Ramos (cell line): ENCODE data around the gene POLD2.

Experiments
- in situ Hi-C: fragments of 300-500 bp; cut with MboI; formaldehyde crosslinking; loops from one replicate; pipeline ENCODE4 v1.14.3; 2022; ENCODE audit warnings: low sequenced_read_pairs; ENCODE audit not compliant: unreplicated experiment

The POLD2 gene

GRCh38 chr7:44085546-44085945, 37.8 kb downstream of the POLD2 start:
- in situ Hi-C loops = loop anchor here (25.0 kb wide), 1 partner anchor 902 kb away; the partner anchor contains the start of gene MYO1G

GRCh38 chr7:44084701-44085100, 38.6 kb downstream of the POLD2 start:
- in situ Hi-C loops = loop anchor here (25.0 kb wide), 1 partner anchor 903 kb away; the partner anchor contains the start of gene MYO1G

GRCh38 chr7:44083796-44084195, 39.6 kb downstream of the POLD2 start:
- in situ Hi-C loops = loop anchor here (25.0 kb wide), 1 partner anchor 904 kb away; the partner anchor contains the start of gene MYO1G

GRCh38 chr7:44082541-44083207, 40.7 kb downstream of the POLD2 start:
- in situ Hi-C loops = loop anchor here (25.0 kb wide), 1 partner anchor 905 kb away; the partner anchor contains the start of gene MYO1G

GRCh38 chr7:44081266-44081748, 42.0 kb downstream of the POLD2 start:
- in situ Hi-C loops = loop anchor here (25.0 kb wide), 1 partner anchor 906 kb away; the partner anchor contains the start of gene MYO1G

GRCh38 chr7:44080686-44081265, 42.6 kb downstream of the POLD2 start:
- in situ Hi-C loops = loop anchor here (25.0 kb wide), 1 partner anchor 907 kb away; the partner anchor contains the start of gene MYO1G

- in situ Hi-C loops = loop anchor here (25.0 kb wide), 1 partner anchor 907 kb away; the partner anchor contains the start of gene MYO1G
Measured at GRCh38 chr7:44080118-44080517, 43.2 kb downstream of the POLD2 start.

- in situ Hi-C loops = loop anchor here (25.0 kb wide), 1 partner anchor 908 kb away; the partner anchor contains the start of gene MYO1G
Measured at GRCh38 chr7:44079331-44080021, 43.9 kb downstream of the POLD2 start.

- in situ Hi-C loops = loop anchor here (25.0 kb wide), 1 partner anchor 909 kb away; the partner anchor contains the start of gene MYO1G
Measured at GRCh38 chr7:44078521-44078920, 44.8 kb downstream of the POLD2 start.

- in situ Hi-C loops = loop anchor here (25.0 kb wide), 1 partner anchor 910 kb away; the partner anchor contains the start of gene MYO1G
Measured at GRCh38 chr7:44077681-44078091, 45.7 kb downstream of the POLD2 start.

- in situ Hi-C loops = loop anchor here (25.0 kb wide), 1 partner anchor 910 kb away; the partner anchor contains the start of gene MYO1G
Measured at GRCh38 chr7:44077061-44077460, 46.3 kb downstream of the POLD2 start.

GRCh38 chr7:44076101-44076895, 47.0 kb downstream of the POLD2 start:
- in situ Hi-C loops = loop anchor here (25.0 kb wide), 1 partner anchor 911 kb away; the partner anchor contains the start of gene MYO1G

- in situ Hi-C loops = loop anchor here (25.0 kb wide), 1 partner anchor 912 kb away; the partner anchor contains the start of gene MYO1G
Measured at GRCh38 chr7:44075296-44076075, 47.9 kb downstream of the POLD2 start.

GRCh38 chr7:44074349-44074695, 49.0 kb downstream of the POLD2 start:
- in situ Hi-C loops = no loop called here

GRCh38 chr7:44073664-44074348, 49.5 kb downstream of the POLD2 start:
- in situ Hi-C loops = no loop called here

GRCh38 chr7:44072364-44073231, 50.8 kb downstream of the POLD2 start:
- in situ Hi-C loops = no loop called here

- in situ Hi-C loops = no loop called here
Measured at GRCh38 chr7:44071726-44072363, 51.5 kb downstream of the POLD2 start.
